Neural cell (in vitro differentiated cells): ENCODE data around the gene SLC5A9. TPM values are rescaled to one million over a fixed set of nuclear protein-coding genes. Genes with fewer than 3 reads are reported as not detected.

Experiments
- H2AFZ ChIP-seq: fragments of 200-600, 300-800 bp; sonication (generic), shearing (Covaris generic); 2 replicates; pipeline ENCODE4 v1.6.0; 2014; ENCODE audit warnings: low read depth, mild to moderate bottlenecking, antibody characterized with exemption, low read length, moderate library complexity
- H3F3A ChIP-seq: fragments of 200-600 bp; shearing (Covaris generic); 2 replicates; pipeline ENCODE4 v1.6.1; 2016; ENCODE audit warnings: mild to moderate bottlenecking, moderate library complexity, mixed read lengths, antibody characterized with exemption, low read length; ENCODE audit not compliant: insufficient read depth, poor library complexity, severe bottlenecking
- H3K27ac ChIP-seq: fragments of 200-600, 300-800 bp; sonication (generic), shearing (Covaris generic); 2 replicates; pipeline ENCODE4 v1.5.1; 2014; ENCODE audit warnings: mild to moderate bottlenecking, low read length, moderate library complexity
- H3K27me3 ChIP-seq: fragments of 300-800, 200-600 bp; sonication (generic), shearing (Covaris generic); 2 replicates; pipeline ENCODE4 v1.6.0; 2014; ENCODE audit warnings: mild to moderate bottlenecking, low read depth, low read length, moderate library complexity; ENCODE audit not compliant: insufficient read depth
- H3K36me3 ChIP-seq: fragments of 300-800, 200-600 bp; sonication (generic), shearing (Covaris generic); 2 replicates; pipeline ENCODE4 v1.5.1; 2014; ENCODE audit warnings: mild to moderate bottlenecking, antibody characterized with exemption, low read length, moderate library complexity; ENCODE audit not compliant: insufficient read depth
- H3K4me2 ChIP-seq: fragments of 300-800, 200-600 bp; sonication (generic), shearing (Covaris generic); 2 replicates; pipeline ENCODE4 v1.6.0; 2014; ENCODE audit warnings: mild to moderate bottlenecking, low read length
- H3K4me3 ChIP-seq: fragments of 300-800, 200-600 bp; sonication (generic), shearing (Covaris generic); 2 replicates; pipeline ENCODE4 v1.5.1; 2014; ENCODE audit warnings: mild to moderate bottlenecking, low read length, moderate library complexity
- H3K79me2 ChIP-seq: fragments of 200-600 bp; shearing (Covaris generic); replicated peaks from 2 replicates; pipeline ENCODE4 v1.6.0; 2014; ENCODE audit warnings: mild to moderate bottlenecking, low read length, moderate library complexity; ENCODE audit not compliant: insufficient read depth
- H3K9ac ChIP-seq: fragments of 300-800, 200-600 bp; sonication (generic), shearing (Covaris generic); 2 replicates; pipeline ENCODE4 v1.6.1; 2016; ENCODE audit warnings: mild to moderate bottlenecking, low read length, mixed read lengths
- H3K9me2 ChIP-seq: fragments of 200-600 bp; shearing (Covaris generic); 2 replicates; pipeline ENCODE4 v1.6.1; 2016; ENCODE audit warnings: mild to moderate bottlenecking, low read length, mixed read lengths; ENCODE audit not compliant: insufficient read depth
- H3K9me3 ChIP-seq: fragments of 200-600, 300-800 bp; sonication (generic), shearing (Covaris generic); 2 replicates; pipeline ENCODE4 v1.6.1; 2016; ENCODE audit warnings: mild to moderate bottlenecking, mixed run types, low read length, moderate library complexity, mixed read lengths
- H4K20me1 ChIP-seq: fragments of 200-600 bp; shearing (Covaris generic); 2 replicates; pipeline ENCODE4 v1.6.1; 2016; ENCODE audit warnings: mild to moderate bottlenecking, mixed run types; ENCODE audit not compliant: insufficient read depth
- CTCF ChIP-seq: fragments of 450-650 bp; IDR thresholded peaks from 2 replicates; pipeline ENCODE4 v1.5.1; 2014; ENCODE audit warnings: antibody characterized with exemption, mild to moderate bottlenecking, moderate library complexity; ENCODE audit not compliant: poor library complexity, severe bottlenecking
- EP300 ChIP-seq: fragments of 450-650 bp; conservative IDR thresholded peaks from 2 replicates; pipeline ENCODE4 v1.6.1; 2014; ENCODE audit warnings: antibody characterized with exemption, mild to moderate bottlenecking, moderate library complexity; ENCODE audit not compliant: poor library complexity, severe bottlenecking
- EZH2 ChIP-seq: fragments of 200-600, 300-800 bp; shearing (Covaris generic), sonication (generic); IDR thresholded peaks from 2 replicates; pipeline ENCODE4 v1.6.1; 2014; ENCODE audit warnings: antibody characterized with exemption, low read length, borderline replicate concordance, mild to moderate bottlenecking; ENCODE audit not compliant: insufficient read depth, poor library complexity, severe bottlenecking
- MXI1 ChIP-seq: fragments of 450-650 bp; conservative IDR thresholded peaks from 2 replicates; pipeline ENCODE4 v1.6.1; 2014; ENCODE audit warnings: antibody characterized with exemption, mild to moderate bottlenecking; ENCODE audit not compliant: poor library complexity, severe bottlenecking
- POLR2AphosphoS5 ChIP-seq: IDR thresholded peaks from 2 replicates; pipeline ENCODE4 v1.6.1; 2012
- RAD21 ChIP-seq: fragments of 450-650 bp; conservative IDR thresholded peaks from 2 replicates; pipeline ENCODE4 v1.6.1; 2014; ENCODE audit warnings: antibody characterized with exemption, mild to moderate bottlenecking, moderate library complexity
- SMC3 ChIP-seq: fragments of 450-650 bp; conservative IDR thresholded peaks from 2 replicates; pipeline ENCODE4 v1.6.1; 2014; ENCODE audit warnings: antibody characterized with exemption, mild to moderate bottlenecking, moderate library complexity; ENCODE audit not compliant: poor library complexity
- TAF1 ChIP-seq: IDR thresholded peaks from 2 replicates; pipeline ENCODE4 v1.6.1; 2012; ENCODE audit warnings: low read depth
- polyA plus RNA-seq: library from polyadenylated mRNA; depleted of rRNA; stranded (reverse); fragments of >200 nt; gene quantifications from 2 replicates; pipeline ENCODE4 v1.2.3, GENCODE V29; 2014
- TF ChIP-seq, protein P1 (sequence below): IDR thresholded peaks from 2 replicates; pipeline ENCODE4 v1.6.1; 2012; ENCODE audit warnings: borderline replicate concordance

The SLC5A9 gene
- polyA plus RNA-seq, 1 donor from 2014 or later, result not detected

- H3K4me2 ChIP-seq, result no peak overlapping the region
- H3K9me3 ChIP-seq, result no peaks in the 10 kb centered on the region
- no peaks in the 10 kb centered on the region for H3K36me3 ChIP-seq
- TF ChIP-seq EZH2, result no peak
- TF ChIP-seq CTCF, result no peak
- no peak for TF ChIP-seq TAF1
- no peak for TF ChIP-seq SMC3
- no peak for TF ChIP-seq POLR2AphosphoS5
- TF ChIP-seq, protein P1, sequence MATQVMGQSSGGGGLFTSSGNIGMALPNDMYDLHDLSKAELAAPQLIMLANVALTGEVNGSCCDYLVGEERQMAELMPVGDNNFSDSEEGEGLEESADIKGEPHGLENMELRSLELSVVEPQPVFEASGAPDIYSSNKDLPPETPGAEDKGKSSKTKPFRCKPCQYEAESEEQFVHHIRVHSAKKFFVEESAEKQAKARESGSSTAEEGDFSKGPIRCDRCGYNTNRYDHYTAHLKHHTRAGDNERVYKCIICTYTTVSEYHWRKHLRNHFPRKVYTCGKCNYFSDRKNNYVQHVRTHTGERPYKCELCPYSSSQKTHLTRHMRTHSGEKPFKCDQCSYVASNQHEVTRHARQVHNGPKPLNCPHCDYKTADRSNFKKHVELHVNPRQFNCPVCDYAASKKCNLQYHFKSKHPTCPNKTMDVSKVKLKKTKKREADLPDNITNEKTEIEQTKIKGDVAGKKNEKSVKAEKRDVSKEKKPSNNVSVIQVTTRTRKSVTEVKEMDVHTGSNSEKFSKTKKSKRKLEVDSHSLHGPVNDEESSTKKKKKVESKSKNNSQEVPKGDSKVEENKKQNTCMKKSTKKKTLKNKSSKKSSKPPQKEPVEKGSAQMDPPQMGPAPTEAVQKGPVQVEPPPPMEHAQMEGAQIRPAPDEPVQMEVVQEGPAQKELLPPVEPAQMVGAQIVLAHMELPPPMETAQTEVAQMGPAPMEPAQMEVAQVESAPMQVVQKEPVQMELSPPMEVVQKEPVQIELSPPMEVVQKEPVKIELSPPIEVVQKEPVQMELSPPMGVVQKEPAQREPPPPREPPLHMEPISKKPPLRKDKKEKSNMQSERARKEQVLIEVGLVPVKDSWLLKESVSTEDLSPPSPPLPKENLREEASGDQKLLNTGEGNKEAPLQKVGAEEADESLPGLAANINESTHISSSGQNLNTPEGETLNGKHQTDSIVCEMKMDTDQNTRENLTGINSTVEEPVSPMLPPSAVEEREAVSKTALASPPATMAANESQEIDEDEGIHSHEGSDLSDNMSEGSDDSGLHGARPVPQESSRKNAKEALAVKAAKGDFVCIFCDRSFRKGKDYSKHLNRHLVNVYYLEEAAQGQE, result no peak
- TF ChIP-seq MXI1, result no peak
- TF ChIP-seq RAD21, result no peak
- TF ChIP-seq EP300, result no peak
- H4K20me1 ChIP-seq, result no peaks in the 10 kb centered on the region
- H3K9ac ChIP-seq, result no peak overlapping the region
- H3F3A ChIP-seq, result no peaks in the 10 kb centered on the region
- no peak overlapping the region for H3K27ac ChIP-seq
- H3K9me2 ChIP-seq, result no peaks in the 10 kb centered on the region
- no peaks in the 10 kb centered on the region for H3K27me3 ChIP-seq
- no peak overlapping the region for H3K4me3 ChIP-seq
- H2AFZ ChIP-seq, result no peak overlapping the region
- no peaks in the 10 kb centered on the region for H3K79me2 ChIP-seq
Observed at GRCh38 chr1:48215222-48215621, 7.3 kb upstream of the SLC5A9 start.

DNA sequence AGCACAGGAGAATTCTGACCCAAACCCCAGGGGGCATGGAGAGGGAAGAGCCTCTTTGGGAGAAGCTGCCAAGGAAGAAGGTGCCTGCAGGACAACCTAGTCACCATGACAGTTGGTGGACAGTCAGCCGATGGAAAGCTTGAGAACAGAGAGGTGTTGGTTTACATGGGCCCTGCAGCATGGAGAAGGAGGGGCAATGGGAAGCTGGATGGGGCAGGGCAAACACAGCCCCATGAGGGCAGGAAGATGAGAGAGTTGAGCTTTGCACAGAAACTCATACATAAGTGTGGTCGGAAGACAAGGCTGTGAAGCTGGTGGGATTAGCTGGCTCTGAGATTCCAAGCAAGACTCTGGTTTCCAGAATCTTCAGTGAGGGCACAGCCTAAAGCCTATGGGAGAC lies 6.6 kb upstream of the SLC5A9 start:
- H3K27ac ChIP-seq, result no peak overlapping the region

More for the DNA sequence above, 6.6 kb upstream of the SLC5A9 start:
- H3K4me2 ChIP-seq, result no peak overlapping the region
- no peak overlapping the region for H3K9ac ChIP-seq
- no peaks in the 10 kb centered on the region for H3K9me2 ChIP-seq
- TF ChIP-seq EZH2, result no peak
- TF ChIP-seq EP300, result no peak
- no peak for TF ChIP-seq RAD21
- no peak for TF ChIP-seq MXI1
- no peak for TF ChIP-seq POLR2AphosphoS5
- TF ChIP-seq SMC3, result no peak
- TF ChIP-seq, protein P1, result no peak
- no peak for TF ChIP-seq CTCF
- TF ChIP-seq TAF1, result no peak
- no peaks in the 10 kb centered on the region for H3F3A ChIP-seq
- H3K36me3 ChIP-seq, result no peaks in the 10 kb centered on the region
- no peaks in the 10 kb centered on the region for H3K27me3 ChIP-seq
- H4K20me1 ChIP-seq, result no peaks in the 10 kb centered on the region
- no peaks in the 10 kb centered on the region for H3K9me3 ChIP-seq
- H2AFZ ChIP-seq, result no peak overlapping the region
- H3K79me2 ChIP-seq, result no peaks in the 10 kb centered on the region
- no peak overlapping the region for H3K4me3 ChIP-seq
